PC-9 (cell line): ENCODE data around the gene SYT2. TPM values are rescaled to one million over a fixed set of nuclear protein-coding genes. Genes with fewer than 3 reads are reported as not detected.
"Not testable (repeated sequence)": the region's sequence is repeated elsewhere in the genome, so short reads cannot be mapped to it uniquely, and the experiment has no call there.

Source experiments
- BruUV-seq: library from RNA; stranded (reverse); fragments of 400-500 nt; replicated peaks from 2 replicates; lab custom pipeline; 2021; lab: Mats Ljungman, UMichigan
- CTCF ChIA-PET: fragments of 300-600 bp; sonication (Branson Sonifier 250); formaldehyde crosslinking; loops from one replicate; lab custom pipeline; 2022; ENCODE audit warnings: antibody characterized with exemption; lab: Charles Lee
- POLR2A ChIA-PET: fragments of 300-600 bp; sonication (Branson Sonifier 250); formaldehyde crosslinking; loops from one replicate; lab custom pipeline; 2022; ENCODE audit warnings: antibody characterized with exemption; ENCODE audit not compliant: unreplicated experiment; lab: Charles Lee
- DNase-seq, 2 experiments: peaks; one replicate each; pipeline versions ENCODE4 v3.0.0 to v3.0.0-alpha.2; 2015 to 2022; ENCODE audit warnings: mixed read lengths in 1 of 2
- H2AFZ ChIP-seq: fragments of 200-600 bp; sonication (generic); 2 replicates; pipeline ENCODE4 v1.8.1; 2017; ENCODE audit warnings: antibody characterized with exemption
- H3F3A ChIP-seq: fragments of 200-600 bp; sonication (generic); 2 replicates; pipeline ENCODE4 v1.8.1; 2017; ENCODE audit warnings: antibody characterized with exemption, mild to moderate bottlenecking, low read depth; ENCODE audit not compliant: insufficient read depth
- H3K27ac ChIP-seq: fragments of 200-600 bp; sonication (generic); 2 replicates; pipeline ENCODE4 v1.6.1; 2016; ENCODE audit warnings: mixed run types
- H3K27me3 ChIP-seq: fragments of 200-600 bp; sonication (generic); 2 replicates; pipeline ENCODE4 v1.6.1; 2016; ENCODE audit warnings: low read depth, mixed run types; ENCODE audit not compliant: insufficient read depth
- H3K36me3 ChIP-seq: fragments of 200-600 bp; sonication (generic); 2 replicates; pipeline ENCODE4 v1.6.1; 2016; ENCODE audit warnings: low read depth, mixed run types
- H3K4me1 ChIP-seq: fragments of 200-600 bp; sonication (generic); replicated peaks from 2 replicates; pipeline ENCODE4 v1.6.1; 2016; ENCODE audit warnings: mixed run types; ENCODE audit not compliant: insufficient read depth
- H3K4me2 ChIP-seq: fragments of 200-600 bp; sonication (generic); 2 replicates; pipeline ENCODE4 v1.6.1; 2017; ENCODE audit warnings: mixed run types
- H3K4me3 ChIP-seq: fragments of 200-600 bp; sonication (generic); 2 replicates; pipeline ENCODE4 v1.6.1; 2016; ENCODE audit warnings: mixed run types
- H3K79me2 ChIP-seq: fragments of 200-600 bp; sonication (generic); 2 replicates; pipeline ENCODE4 v1.6.1; 2017; ENCODE audit warnings: low read depth, mixed run types
- H3K9me2 ChIP-seq: fragments of 200-600 bp; sonication (generic); 2 replicates; pipeline ENCODE4 v1.8.1; 2017; ENCODE audit warnings: mild to moderate bottlenecking; ENCODE audit not compliant: insufficient read depth
- H3K9me3 ChIP-seq: fragments of 200-600 bp; sonication (generic); 2 replicates; pipeline ENCODE4 v1.8.1; 2016; ENCODE audit warnings: low read depth; ENCODE audit not compliant: insufficient read depth
- H4K20me1 ChIP-seq: fragments of 200-600 bp; sonication (generic); 2 replicates; pipeline ENCODE4 v1.8.1; 2017; ENCODE audit not compliant: insufficient read depth
- CTCF ChIP-seq: fragments of 200-600 bp; sonication (generic); conservative IDR thresholded peaks from 2 replicates; pipeline ENCODE4 v1.6.1; 2017; ENCODE audit warnings: mixed run types, antibody characterized with exemption, mild to moderate bottlenecking, moderate library complexity
- EZH2 ChIP-seq: fragments of 200-600 bp; sonication (generic); IDR thresholded peaks from 2 replicates; pipeline ENCODE4 v1.8.0; 2017; ENCODE audit warnings: antibody characterized with exemption, low read depth
- intact Hi-C: fragments of 100-400 bp; cut with micrococcal nuclease; formaldehyde crosslinking; loops from one replicate; pipeline ENCODE4 v1.10.0; 2022; ENCODE audit not compliant: unreplicated experiment
- total RNA-seq: library from RNA; stranded (reverse); gene quantifications from 2 replicates; pipeline ENCODE4 v1.2.3, GENCODE V29; 2021

Gene SYT2
- total RNA-seq, 1 experiment from 2014 or later = 0.07 TPM

- POLR2A ChIA-PET = no interaction called here
- CTCF ChIA-PET = interaction anchor here (1.0 to 1.6 kb wide), 2 partner anchors 10 to 16 kb away, joined by 3 to 9 read pairs; no protein-coding TSS in a partner anchor
Measured at GRCh38 chr1:202585590-202585933, 124.7 kb downstream of the SYT2 start.

GRCh38 chr1:202584707-202585589, 125.3 kb downstream of the SYT2 start:
- intact Hi-C loops = loop anchor here (5.0 kb wide), 1 partner anchor 118 kb away; no protein-coding TSS in a partner anchor
- POLR2A ChIA-PET = no interaction called here

More at GRCh38 chr1:202585590-202585933, 124.7 kb downstream of the SYT2 start:
- no TSS peak for BruUV-seq
- no peaks in the 10 kb centered on the region for H4K20me1 ChIP-seq
- H3K27me3 ChIP-seq = no peaks in the 10 kb centered on the region
- no peak overlapping the region for H2AFZ ChIP-seq
- no peaks in the 10 kb centered on the region for H3K79me2 ChIP-seq
- TF ChIP-seq CTCF (no peak), EZH2 (no peak)
- 0 out of 2 replicates have a peak overlapping the region, but pooled peaks have one; percentile 35 for H3K4me2 ChIP-seq
- no peaks in the 10 kb centered on the region for H3K9me2 ChIP-seq
- H3K36me3 ChIP-seq = peaks cover 17% of the 10 kb centered on the region
- H3K4me1 ChIP-seq = peaks cover 52% of the 10 kb centered on the region
- no peak overlapping the region for H3K4me3 ChIP-seq
- intact Hi-C loops = loop anchor here (5.0 kb wide), 1 partner anchor 118 kb away; no protein-coding TSS in a partner anchor
- peak overlapping the region; percentile 61 for H3K27ac ChIP-seq
- DNase-seq = no peak
- peaks cover 23% of the 10 kb centered on the region for H3F3A ChIP-seq
- no peaks in the 10 kb centered on the region for H3K9me3 ChIP-seq

GRCh38 chr1:202582350-202582749, 127.9 kb downstream of the SYT2 start:
- H3K9me3 ChIP-seq, H3K27ac ChIP-seq, POLR2A ChIA-PET, CTCF ChIA-PET, DNase-seq, H3K27me3 ChIP-seq, H3K9me2 ChIP-seq, intact Hi-C loops, H4K20me1 ChIP-seq, H3K4me2 ChIP-seq, H3K4me3 ChIP-seq, H3K79me2 ChIP-seq, BruUV-seq, H2AFZ ChIP-seq: not testable (repeated sequence)
- peaks cover 38% of the 10 kb centered on the region for H3K4me1 ChIP-seq
- H3F3A ChIP-seq = peaks cover 14% of the 10 kb centered on the region; the same call in 1 of the 2 replicates
- peaks cover 19% of the 10 kb centered on the region for H3K36me3 ChIP-seq

More at GRCh38 chr1:202584707-202585589, 125.3 kb downstream of the SYT2 start:
- Histone ChIP-seq H3K4me2 (no peak overlapping the region), H3F3A (peaks cover 23% of the 10 kb centered on the region), H3K27ac (no peak overlapping the region), H2AFZ (no peak overlapping the region), H3K4me1 (peaks cover 46% of the 10 kb centered on the region), H3K9me2 (no peaks in the 10 kb centered on the region), H3K27me3 (no peaks in the 10 kb centered on the region), H4K20me1 (no peaks in the 10 kb centered on the region), H3K4me3 (no peak overlapping the region), H3K36me3 (peaks cover 19% of the 10 kb centered on the region), H3K9me3 (no peaks in the 10 kb centered on the region), H3K79me2 (no peaks in the 10 kb centered on the region)
- CTCF ChIA-PET = no interaction called here
- BruUV-seq = no TSS peak
- no peak for TF ChIP-seq EZH2
- no peak for TF ChIP-seq CTCF
- DNase-seq = no peak
